Skeletal muscle satellite cell (primary cell): ENCODE results near the gene SMIM41.

Experiments used
- H3K27me3 ChIP-seq: 2 replicates; pipeline ENCODE4 v1.7.0; 2013; ENCODE audit warnings: low read length; ENCODE audit not compliant: control insufficient read depth, insufficient read depth
- H3K36me3 ChIP-seq: 2 replicates; pipeline ENCODE4 v1.7.0; 2013; ENCODE audit warnings: mild to moderate bottlenecking, control low read depth, low read length; ENCODE audit not compliant: insufficient read depth
- H3K4me1 ChIP-seq: 2 replicates; pipeline ENCODE4 v1.7.0; 2013; ENCODE audit warnings: low read length; ENCODE audit not compliant: control insufficient read depth, insufficient read depth
- H3K4me2 ChIP-seq: 2 replicates; pipeline ENCODE4 v1.7.0; 2013; ENCODE audit warnings: mild to moderate bottlenecking, low read length
- H3K4me3 ChIP-seq: 2 replicates; pipeline ENCODE4 v1.7.0; 2013; ENCODE audit warnings: low read length
- H3K9ac ChIP-seq: 2 replicates; pipeline ENCODE4 v1.7.0; 2013; ENCODE audit warnings: mild to moderate bottlenecking, low read depth, low read length, moderate library complexity
- H3K9me3 ChIP-seq: replicated peaks from 2 replicates; pipeline ENCODE4 v1.7.0; 2013; ENCODE audit warnings: mild to moderate bottlenecking, control low read depth, low read length

SMIM41 gene

GRCh38 chr12:52122904-52123303 is 43.4 kb downstream of the SMIM41 start:
- Histone ChIP-seq H3K36me3 (no peaks in the 10 kb centered on the region), H3K4me3 (no peak overlapping the region), H3K4me2 (no peak overlapping the region), H3K9ac (no peak overlapping the region), H3K27me3 (peaks cover 25% of the 10 kb centered on the region), H3K9me3 (no peaks in the 10 kb centered on the region), H3K4me1 (no peaks in the 10 kb centered on the region)

GRCh38 chr12:52123487-52124186 is 44.1 kb downstream of the SMIM41 start:
- Histone ChIP-seq H3K36me3 (no peaks in the 10 kb centered on the region), H3K4me2 (no peak overlapping the region), H3K9me3 (no peaks in the 10 kb centered on the region), H3K27me3 (peaks cover 22% of the 10 kb centered on the region), H3K9ac (no peak overlapping the region), H3K4me1 (no peaks in the 10 kb centered on the region), H3K4me3 (no peak overlapping the region)

DNA sequence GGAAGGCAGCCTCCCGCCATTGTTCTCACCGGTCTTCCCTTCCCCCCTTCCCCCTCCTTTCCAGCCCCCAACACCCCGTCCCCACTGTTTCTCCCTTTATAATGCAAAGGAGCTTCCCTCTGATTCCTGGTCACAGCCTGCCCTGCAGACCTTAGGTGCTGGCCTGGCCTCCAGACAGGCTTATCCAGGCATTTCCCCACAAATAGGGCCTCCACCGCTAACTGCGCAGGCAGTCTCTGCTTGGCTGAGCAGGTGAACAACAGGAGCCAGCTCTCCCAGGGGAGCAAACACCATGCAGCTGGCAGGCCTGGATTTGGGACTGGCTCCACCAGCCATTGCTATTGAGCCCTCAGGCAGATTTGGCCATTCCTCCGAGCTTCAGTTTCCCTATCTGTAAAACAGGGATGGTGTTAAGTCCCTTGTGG is 46.0 kb downstream of the SMIM41 start:
- Histone ChIP-seq H3K36me3 (no peaks in the 10 kb centered on the region), H3K4me2 (no peak overlapping the region), H3K9me3 (no peaks in the 10 kb centered on the region), H3K27me3 (peaks cover 24% of the 10 kb centered on the region), H3K4me1 (no peaks in the 10 kb centered on the region), H3K4me3 (no peak overlapping the region), H3K9ac (no peak overlapping the region)

DNA sequence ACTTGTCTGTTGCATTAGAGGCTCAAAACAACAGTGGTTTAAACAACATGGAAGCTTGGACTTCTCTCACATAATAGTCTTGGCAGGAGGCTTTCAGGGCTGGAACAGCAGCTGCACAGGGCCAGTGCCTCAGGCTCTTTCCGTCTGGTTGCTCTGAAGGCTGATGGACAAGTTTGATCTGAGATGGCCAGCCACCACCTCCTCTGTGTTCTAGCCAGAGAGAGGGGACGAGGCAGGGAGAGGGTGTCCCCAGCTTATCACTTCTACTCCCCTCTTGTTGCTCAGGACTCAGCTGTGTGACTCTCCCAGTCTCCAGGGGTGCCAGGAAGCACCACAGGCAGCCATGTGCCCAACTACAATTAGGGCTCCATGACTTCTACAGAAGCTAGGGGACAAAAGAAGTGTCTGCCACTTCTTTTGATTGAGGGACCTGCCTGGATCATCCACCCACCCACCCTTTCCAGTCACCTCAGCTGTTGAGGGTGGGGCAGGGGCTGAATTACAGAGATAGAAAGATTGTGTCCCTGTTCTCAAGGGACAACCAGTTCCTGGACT is 46.6 kb downstream of the SMIM41 start:
- Histone ChIP-seq H3K36me3 (no peaks in the 10 kb centered on the region), H3K4me2 (no peak overlapping the region), H3K4me1 (no peaks in the 10 kb centered on the region), H3K4me3 (no peak overlapping the region), H3K9ac (no peak overlapping the region), H3K27me3 (peaks cover 24% of the 10 kb centered on the region), H3K9me3 (no peaks in the 10 kb centered on the region)

DNA sequence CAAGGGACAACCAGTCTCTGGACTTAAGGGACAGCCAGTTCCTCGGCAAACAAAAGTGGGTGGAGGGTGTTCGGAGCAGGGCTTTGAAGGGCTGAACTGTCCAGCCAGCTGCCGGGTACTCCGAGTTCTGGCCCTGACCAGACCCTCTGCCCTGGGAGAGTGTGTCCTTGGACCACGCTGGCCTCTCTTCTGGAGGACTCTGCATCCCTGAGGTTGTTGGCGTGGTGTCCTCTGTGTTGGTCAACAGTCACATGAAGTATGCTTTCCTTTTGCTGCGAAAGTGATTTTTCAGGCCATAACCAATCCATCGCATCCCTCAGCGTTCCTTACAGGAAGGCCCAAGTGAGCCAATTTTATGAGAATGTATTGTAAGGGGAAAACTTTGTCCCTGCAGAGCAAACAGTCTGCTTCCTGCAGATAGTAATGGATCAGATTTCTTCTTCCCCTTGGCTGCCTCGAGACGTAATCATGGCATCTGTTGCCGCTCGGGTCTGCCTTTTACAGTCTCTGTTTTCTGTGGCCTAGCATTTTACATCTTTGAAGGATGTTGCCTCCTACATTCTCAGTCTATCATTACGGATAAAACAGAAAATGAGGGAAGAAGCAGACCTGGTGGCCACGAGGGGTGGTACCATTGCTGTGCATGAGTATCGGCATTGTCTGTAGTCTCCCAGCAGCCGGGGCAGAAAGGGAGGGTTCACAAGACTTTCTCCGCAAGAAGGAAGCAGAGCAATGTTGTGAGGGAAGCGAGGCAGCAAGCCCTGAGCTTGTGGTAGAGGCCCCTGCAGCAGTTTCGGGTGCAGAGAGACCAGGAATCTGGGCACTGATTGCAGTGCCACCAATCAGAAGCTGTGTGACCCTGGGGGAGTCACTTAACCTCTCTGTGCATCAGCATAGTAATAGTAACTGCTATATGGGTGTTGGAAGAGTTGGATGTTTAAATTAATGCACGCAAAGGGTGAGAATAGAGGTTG is 47.4 kb downstream of the SMIM41 start:
- H3K9me3 ChIP-seq = no peaks in the 10 kb centered on the region
- H3K9ac ChIP-seq = no peak overlapping the region
- no peak overlapping the region for H3K4me2 ChIP-seq
- no peak overlapping the region for H3K4me3 ChIP-seq
- H3K36me3 ChIP-seq = no peaks in the 10 kb centered on the region
- peaks cover 30% of the 10 kb centered on the region for H3K27me3 ChIP-seq
- no peaks in the 10 kb centered on the region for H3K4me1 ChIP-seq

- Histone ChIP-seq H3K9me3 (peaks cover 3% of the 10 kb centered on the region), H3K4me3 (no peak overlapping the region), H3K9ac (no peak overlapping the region), H3K27me3 (peaks cover 39% of the 10 kb centered on the region), H3K4me1 (no peaks in the 10 kb centered on the region), H3K4me2 (no peak overlapping the region), H3K36me3 (no peaks in the 10 kb centered on the region)
Observed at GRCh38 chr12:52127683-52128450, 48.4 kb downstream of the SMIM41 start.

DNA sequence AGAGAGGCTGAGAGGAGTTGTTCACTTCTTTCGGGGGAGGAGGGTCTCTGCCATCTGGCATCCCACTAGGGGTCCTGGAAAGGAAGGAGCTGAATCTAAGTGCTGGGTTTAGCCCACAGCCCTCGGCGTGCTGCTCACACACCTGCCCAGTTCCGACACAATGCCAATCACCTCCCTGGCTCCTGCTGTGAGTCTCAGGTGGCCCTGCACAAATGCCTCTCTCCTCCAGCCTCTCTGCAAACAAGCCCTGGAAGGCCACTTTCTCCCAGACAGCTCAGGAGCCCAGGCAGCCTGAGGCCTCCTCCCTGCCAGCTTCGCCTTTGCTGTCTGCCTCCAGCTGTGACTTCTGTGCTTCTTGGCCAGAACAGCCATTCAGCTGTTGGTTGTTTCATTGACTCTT is 51.2 kb downstream of the SMIM41 start:
- Histone ChIP-seq H3K4me3 (no peak overlapping the region), H3K36me3 (no peaks in the 10 kb centered on the region), H3K4me1 (no peaks in the 10 kb centered on the region), H3K4me2 (no peak overlapping the region), H3K27me3 (peaks cover 38% of the 10 kb centered on the region), H3K9ac (no peak overlapping the region), H3K9me3 (peaks cover 3% of the 10 kb centered on the region)

DNA sequence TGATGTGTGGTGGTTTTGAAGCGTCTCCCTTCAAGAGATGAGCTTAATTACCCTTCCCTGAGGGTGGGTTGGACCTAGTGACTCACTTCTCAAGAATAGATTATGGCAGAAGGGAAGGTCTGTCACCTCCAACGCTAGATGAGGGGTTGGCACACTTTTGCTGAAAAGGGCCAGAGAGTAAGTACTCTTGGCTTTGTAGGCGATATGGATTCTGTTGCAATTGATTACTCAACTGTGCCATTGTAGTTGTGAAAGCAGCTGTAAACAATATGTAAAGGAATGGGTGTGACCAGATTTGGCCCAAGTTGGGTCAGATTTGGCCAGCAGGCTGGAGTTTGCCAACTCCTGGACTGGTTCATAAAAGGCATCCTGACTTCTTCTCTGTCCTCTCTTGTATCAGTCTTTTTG is 53.3 kb downstream of the SMIM41 start:
- H3K27me3 ChIP-seq = peaks cover 27% of the 10 kb centered on the region
- no peaks in the 10 kb centered on the region for H3K36me3 ChIP-seq
- no peak overlapping the region for H3K4me3 ChIP-seq
- no peak overlapping the region for H3K9ac ChIP-seq
- H3K4me1 ChIP-seq = no peaks in the 10 kb centered on the region
- H3K9me3 ChIP-seq = peaks cover 3% of the 10 kb centered on the region
- H3K4me2 ChIP-seq = no peak overlapping the region

DNA sequence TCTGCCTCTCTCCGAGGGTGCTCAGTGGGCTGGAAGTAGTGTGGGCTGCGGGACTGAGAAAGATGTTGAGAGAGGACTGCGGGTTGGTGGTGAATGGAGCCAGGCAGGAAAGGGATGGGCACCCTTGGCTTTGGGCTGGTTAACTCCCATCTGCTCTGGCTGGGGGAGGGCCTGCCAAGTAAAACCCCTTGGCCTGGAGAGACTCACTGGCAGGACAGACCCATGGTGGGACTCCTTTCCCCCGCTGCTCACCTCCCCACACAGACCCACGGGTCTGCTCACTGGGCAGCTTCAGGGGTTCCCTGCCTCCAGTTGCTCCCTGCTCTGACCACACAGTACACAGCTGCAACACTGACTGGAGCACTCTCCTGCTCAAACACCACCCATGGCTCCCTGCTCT is 58.2 kb downstream of the SMIM41 start:
- Histone ChIP-seq H3K9ac (no peak overlapping the region), H3K4me2 (no peak overlapping the region), H3K4me1 (no peaks in the 10 kb centered on the region), H3K36me3 (no peaks in the 10 kb centered on the region), H3K4me3 (no peak overlapping the region), H3K9me3 (no peaks in the 10 kb centered on the region), H3K27me3 (peaks cover 11% of the 10 kb centered on the region)

- Histone ChIP-seq H3K27me3 (peaks cover 2% of the 10 kb centered on the region), H3K4me2 (no peak overlapping the region), H3K9ac (no peak overlapping the region)
Observed at GRCh38 chr12:52139147-52139546, 59.6 kb downstream of the SMIM41 start.

GRCh38 chr12:52139579-52140062 is 60.1 kb downstream of the SMIM41 start:
- no peaks in the 10 kb centered on the region for H3K36me3 ChIP-seq
- no peak overlapping the region for H3K4me3 ChIP-seq
- peaks cover 2% of the 10 kb centered on the region for H3K27me3 ChIP-seq
- peaks cover 14% of the 10 kb centered on the region for H3K4me1 ChIP-seq
- no peak overlapping the region for H3K4me2 ChIP-seq
- no peak overlapping the region for H3K9ac ChIP-seq
- no peaks in the 10 kb centered on the region for H3K9me3 ChIP-seq

More at GRCh38 chr12:52139147-52139546, 59.6 kb downstream of the SMIM41 start:
- H3K9me3 ChIP-seq = no peaks in the 10 kb centered on the region
- H3K4me3 ChIP-seq = no peak overlapping the region
- H3K4me1 ChIP-seq = peaks cover 9% of the 10 kb centered on the region
- no peaks in the 10 kb centered on the region for H3K36me3 ChIP-seq
